ENCODE results near the gene XPC.

GRCh38 chr3:14134291-14134690 lies 44.1 kb downstream of the XPC start:
- no peak for TF ChIP-seq RFX5 (IDR thresholded peaks at IDR 0.05; ENCODE audit: low read length)
- no peak for TF ChIP-seq EZH2phosphoT487 (IDR thresholded peaks at IDR 0.05; ENCODE audit: borderline replicate concordance, low read depth)
- no peak for TF ChIP-seq CTCF (IDR thresholded peaks at IDR 0.05)
- no peak for TF ChIP-seq POLR2AphosphoS5 (IDR thresholded peaks at IDR 0.05; ENCODE audit: low read depth, low read length)
- no peak for TF ChIP-seq JUND (IDR thresholded peaks at IDR 0.05)
- TF ChIP-seq PBX3 (IDR thresholded peaks at IDR 0.05), result no peak
- TF ChIP-seq REST (IDR thresholded peaks at IDR 0.05; ENCODE audit: low read depth, low read length), result no peak

All from SK-N-SH (cell line).